Measurements from ENCODE around the gene SOX12. TPM values are rescaled to one million over a fixed set of nuclear protein-coding genes. Genes with fewer than 3 reads are reported as not detected.
A peak's percentile ranks its signal among the peaks of the same experiment; 100 is the strongest.

SOX12 gene
- total RNA-seq, 2 donors from 2014 or later, result 3.8 to 5.6 TPM

- intact Hi-C loops (cut with DNase I, micrococcal nuclease), result no loop called here
- no peak for ATAC-seq
- DNase-seq, result no peak
Measured at GRCh38 chr20:298776-299391, 26.5 kb upstream of the SOX12 start.

DNA sequence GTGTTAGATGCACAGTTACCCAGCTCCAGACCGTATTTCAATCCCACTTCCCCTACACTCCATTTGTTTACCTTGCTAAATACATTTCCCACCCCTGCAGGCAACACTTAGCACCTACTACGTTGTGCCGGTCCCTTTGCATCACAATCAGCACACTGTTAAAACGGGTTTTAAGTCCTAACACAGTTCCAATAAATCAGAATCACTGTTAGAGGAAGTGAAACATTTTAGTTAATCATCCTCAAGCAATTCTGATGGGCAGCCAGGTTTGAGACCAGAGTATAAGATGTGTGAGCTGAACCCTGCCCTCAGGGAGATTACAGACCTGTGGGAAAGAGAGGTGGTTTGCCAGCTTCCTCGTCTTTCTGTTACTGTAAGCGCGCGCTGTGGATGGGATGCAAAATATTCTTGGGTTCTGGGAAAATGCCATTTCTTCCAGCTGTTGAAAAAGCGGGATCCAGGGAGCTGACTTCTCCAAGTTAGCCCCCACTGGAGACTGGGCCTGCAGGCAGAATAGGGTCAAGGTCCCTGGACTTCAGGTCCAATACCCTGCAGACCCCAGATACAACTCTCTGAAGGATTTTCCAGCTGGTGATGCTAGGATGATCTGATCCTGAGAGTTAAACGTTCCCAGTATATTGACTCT is 24.9 kb upstream of the SOX12 start:
- ATAC-seq (no peak), DNase-seq (no peak)
- intact Hi-C loops (cut with DNase I, micrococcal nuclease), result no loop called here

DNA sequence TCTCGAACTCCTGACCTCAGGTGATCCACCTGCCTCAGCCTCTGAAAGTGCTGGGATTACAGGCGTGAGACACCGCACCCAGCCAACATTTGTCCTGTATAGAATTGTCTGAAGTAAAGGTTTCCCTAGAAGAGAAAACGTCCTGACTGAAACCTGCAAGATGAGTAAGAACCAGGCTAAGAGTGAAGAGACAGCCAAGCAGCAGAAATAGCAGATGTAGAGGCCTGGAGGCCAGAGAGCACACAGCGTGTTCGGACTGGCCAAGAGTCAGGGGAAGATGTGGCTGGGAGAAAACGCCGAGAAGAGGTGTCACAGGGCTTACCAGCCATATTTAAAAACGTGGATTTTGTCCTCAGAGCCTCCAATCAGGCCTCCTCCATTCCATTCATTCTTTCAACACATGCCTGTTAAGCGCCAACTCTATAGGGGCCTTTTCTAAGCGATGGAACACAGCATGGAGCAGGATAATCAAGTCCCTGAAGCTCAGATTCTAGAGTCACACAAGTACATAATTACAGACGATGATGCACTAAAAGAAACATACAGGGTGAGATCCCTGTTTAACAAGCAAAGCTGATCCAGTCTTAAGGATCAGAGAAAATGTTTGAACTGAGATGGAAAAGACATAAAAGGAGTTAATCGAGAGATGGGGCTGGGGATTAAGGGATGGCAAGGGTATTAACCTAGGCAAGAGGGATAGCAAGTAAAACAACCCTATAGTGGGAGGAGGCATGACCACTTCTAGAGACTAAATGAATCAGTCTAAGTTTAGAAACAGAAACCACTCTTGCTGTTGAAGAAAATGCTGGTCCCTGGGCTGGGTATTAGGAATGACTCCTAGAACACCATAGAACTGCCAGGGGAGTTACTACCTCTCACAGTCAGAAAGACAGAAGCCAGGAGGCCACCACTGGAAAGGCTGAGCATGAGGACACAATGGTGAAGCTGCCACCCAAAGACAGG is 23.2 kb upstream of the SOX12 start:
- intact Hi-C loops (cut with DNase I, micrococcal nuclease), result no loop called here
- ATAC-seq (no peak), DNase-seq (no peak)

GRCh38 chr20:305745-306144 is 19.6 kb upstream of the SOX12 start:
- ATAC-seq, result no peak
- DNase-seq, result no peak
- intact Hi-C loops (cut with DNase I, micrococcal nuclease), result no loop called here

DNA sequence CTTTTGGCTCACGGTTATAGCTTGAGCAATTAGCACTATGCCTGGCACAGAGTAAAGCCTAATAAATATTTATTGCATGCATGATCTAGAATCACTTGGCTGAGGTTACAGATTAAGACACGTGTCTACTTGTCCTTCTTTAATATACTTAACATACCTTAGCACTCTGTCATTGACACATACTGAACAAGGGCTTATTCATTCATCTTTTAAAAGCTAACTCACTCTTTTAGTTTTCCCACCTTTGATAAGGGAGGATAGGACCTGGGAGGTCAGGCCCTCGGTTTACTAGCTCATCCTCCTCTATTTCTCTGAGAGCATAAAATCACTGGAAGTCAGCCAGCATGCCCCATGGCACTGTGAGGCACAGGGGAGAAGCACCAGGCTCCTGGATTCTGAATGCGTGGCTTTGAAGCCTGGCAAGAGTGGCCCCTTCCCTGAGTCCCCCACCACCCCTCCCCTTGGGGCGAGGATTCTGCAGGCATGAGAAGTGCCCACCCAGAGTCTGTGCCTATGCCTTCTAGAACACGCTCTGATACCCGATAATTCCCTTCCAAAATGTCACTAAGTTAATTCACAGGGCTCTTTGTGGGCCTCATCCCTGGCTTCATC is 16.8 kb upstream of the SOX12 start:
- ATAC-seq (no peak), DNase-seq (no peak)
- intact Hi-C loops (cut with DNase I, micrococcal nuclease), result no loop called here

DNA sequence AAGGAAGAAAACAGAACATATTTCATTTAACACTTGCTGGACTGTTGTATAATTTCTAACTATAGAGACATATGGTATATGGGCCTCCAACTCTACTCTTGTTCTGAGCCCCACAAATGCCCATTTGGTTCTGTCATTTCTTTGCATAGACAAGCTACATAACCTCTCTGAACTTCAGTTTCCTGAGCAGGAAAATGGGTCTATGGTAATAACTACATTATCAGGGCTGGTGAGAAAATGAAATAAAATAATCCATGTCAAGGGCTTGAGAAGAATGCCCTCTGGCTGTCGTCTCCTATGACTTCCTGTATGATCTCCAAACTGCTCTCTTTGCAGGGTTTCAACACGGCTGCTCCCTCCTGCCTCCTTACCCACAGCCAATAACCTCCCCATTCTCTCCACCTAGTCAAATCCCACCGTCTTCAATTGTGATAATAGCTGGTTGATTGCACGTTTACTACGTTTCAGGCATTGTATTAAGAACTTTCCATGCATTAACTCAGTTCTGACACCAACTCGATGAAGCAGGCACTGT is 16.0 kb upstream of the SOX12 start:
- peak; percentile 12 for ATAC-seq
- no peak for DNase-seq
- intact Hi-C loops (cut with DNase I, micrococcal nuclease), result no loop called here

DNA sequence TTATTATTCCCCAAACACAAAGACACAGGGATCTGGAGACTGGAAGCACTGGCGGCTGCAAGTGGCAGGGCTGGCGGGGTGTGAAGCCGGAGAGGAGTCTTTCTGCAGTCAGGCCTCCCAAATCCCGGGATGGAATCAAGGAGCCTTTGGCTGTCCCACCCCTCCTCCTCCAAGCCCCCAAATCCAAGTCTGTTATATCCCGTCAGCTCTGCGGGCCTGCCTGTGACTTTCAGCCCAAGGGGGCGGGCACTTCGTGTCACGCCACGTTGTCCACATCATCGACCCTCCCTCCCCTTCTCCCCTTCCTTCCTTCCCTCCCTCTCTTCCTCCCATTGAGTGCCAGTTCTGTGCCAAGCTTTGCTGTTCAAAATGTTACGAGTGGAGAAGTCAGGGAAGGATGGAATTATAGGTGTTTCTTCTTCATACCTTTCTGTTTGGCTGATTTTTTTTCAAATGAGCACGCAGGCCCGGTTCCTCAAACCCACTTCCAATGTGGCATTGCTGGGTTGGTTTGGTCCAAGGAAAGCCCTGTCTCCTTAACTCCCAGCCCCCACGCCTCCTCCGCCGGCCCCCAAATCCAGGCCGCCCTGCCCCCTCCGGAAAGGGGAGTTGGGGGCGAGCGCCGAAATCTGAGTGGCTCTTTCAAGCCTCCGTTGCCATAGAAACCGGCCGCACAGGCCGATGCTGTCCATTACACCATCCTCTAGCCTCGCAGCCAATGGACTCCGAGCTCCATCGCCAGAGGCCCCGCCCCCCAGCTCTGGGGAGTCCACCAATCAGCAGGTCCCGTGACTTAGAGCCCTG is 15.3 kb upstream of the SOX12 start:
- DNase-seq (peak; percentile 86 to 94), ATAC-seq (peak; percentile 84)
- intact Hi-C loops (cut with DNase I, micrococcal nuclease), result no loop called here

DNA sequence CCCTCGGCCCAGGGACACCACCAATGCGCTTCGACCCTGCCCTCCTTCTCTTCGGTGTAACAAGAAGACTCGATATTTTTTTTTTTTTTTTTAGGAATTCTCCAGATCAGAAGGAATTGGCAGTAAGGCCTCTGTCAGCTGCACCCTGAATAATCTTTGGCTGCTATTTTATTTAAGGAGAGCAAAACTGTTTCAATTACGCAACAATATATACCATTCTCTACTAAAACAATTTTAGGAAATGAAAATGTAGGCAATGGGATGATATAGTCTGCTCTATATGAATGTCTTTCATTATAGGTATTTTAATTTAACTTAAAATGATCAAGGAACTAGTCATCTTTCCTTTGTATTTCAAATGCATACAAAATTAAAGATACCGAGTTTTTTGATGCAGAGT is 14.7 kb upstream of the SOX12 start:
- no peak for ATAC-seq
- DNase-seq, result no peak
- intact Hi-C loops (cut with DNase I, micrococcal nuclease), result no loop called here

DNA sequence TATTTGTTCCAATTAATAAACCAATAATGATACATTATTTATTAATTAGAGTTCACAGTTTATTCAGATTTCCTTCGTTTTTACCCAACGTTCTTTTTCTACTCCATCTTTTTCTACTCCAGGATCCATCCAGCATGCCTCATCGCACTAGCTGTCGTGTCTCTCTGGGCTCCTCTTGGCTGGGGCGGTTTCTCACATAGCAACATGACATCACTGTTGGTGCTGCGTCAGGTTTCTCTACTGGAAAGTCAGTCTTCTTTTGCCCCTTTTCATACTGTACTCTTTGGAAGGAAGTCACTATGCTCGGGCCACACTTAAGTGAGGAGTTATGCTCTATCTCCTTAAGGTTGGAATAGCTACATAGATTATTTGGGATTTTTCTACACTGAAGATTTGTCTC is 13.7 kb upstream of the SOX12 start:
- no peak for DNase-seq
- ATAC-seq, result no peak
- intact Hi-C loops (cut with DNase I, micrococcal nuclease), result no loop called here

GRCh38 chr20:312067-312466 is 13.3 kb upstream of the SOX12 start:
- no peak for ATAC-seq
- DNase-seq, result no peak
- intact Hi-C loops (cut with DNase I, micrococcal nuclease), result no loop called here

- ATAC-seq (no peak), DNase-seq (no peak)
- intact Hi-C loops (cut with DNase I, micrococcal nuclease), result no loop called here
Measured at GRCh38 chr20:312866-313265, 12.5 kb upstream of the SOX12 start.

GRCh38 chr20:313402-313801 is 11.9 kb upstream of the SOX12 start:
- intact Hi-C loops (cut with DNase I, micrococcal nuclease), result no loop called here
- no peak for ATAC-seq
- no peak for DNase-seq

GRCh38 chr20:313948-314347 is 11.4 kb upstream of the SOX12 start:
- no peak for DNase-seq
- ATAC-seq, result no peak
- intact Hi-C loops (cut with DNase I, micrococcal nuclease), result no loop called here

- ATAC-seq, result no peak
- intact Hi-C loops (cut with DNase I, micrococcal nuclease), result no loop called here
- DNase-seq, result no peak
Measured at GRCh38 chr20:316316-317068, 8.9 kb upstream of the SOX12 start.

GRCh38 chr20:324177-325044 is 941 bp upstream of the SOX12 start:
- intact Hi-C loops (cut with DNase I, micrococcal nuclease), result no loop called here
- peak; percentile 84 for ATAC-seq
- peak; percentile 94 to 98 for DNase-seq

- ATAC-seq (no peak), DNase-seq (peak; percentile 64 to 73)
- intact Hi-C loops (cut with DNase I, micrococcal nuclease), result no loop called here
Measured at GRCh38 chr20:325889-326644, 715 bp downstream of the SOX12 start.

All from left colon (tissue), 2 donors.